Skin of body (tissue), 2 donors: ENCODE measurements around the gene ZACN. TPM values are rescaled to one million over a fixed set of nuclear protein-coding genes. Genes with fewer than 3 reads are reported as not detected.
"Not testable (repeated sequence)": the region's sequence is repeated elsewhere in the genome, so short reads cannot be mapped to it uniquely, and the experiment has no call there.

ENCODE experiments used
- DNase-seq: peaks from one replicate; lab custom pipeline; 2025; lab: John Stamatoyannopoulos, UW
- total RNA-seq: library from RNA; depleted of rRNA; stranded (reverse); fragments of >200 nt; gene quantifications from one replicate; pipeline ENCODE4 v1.2.3, GENCODE V29; 2014

The ZACN gene
- total RNA-seq, 1 donor from 2014 or later, result not detected

DNA sequence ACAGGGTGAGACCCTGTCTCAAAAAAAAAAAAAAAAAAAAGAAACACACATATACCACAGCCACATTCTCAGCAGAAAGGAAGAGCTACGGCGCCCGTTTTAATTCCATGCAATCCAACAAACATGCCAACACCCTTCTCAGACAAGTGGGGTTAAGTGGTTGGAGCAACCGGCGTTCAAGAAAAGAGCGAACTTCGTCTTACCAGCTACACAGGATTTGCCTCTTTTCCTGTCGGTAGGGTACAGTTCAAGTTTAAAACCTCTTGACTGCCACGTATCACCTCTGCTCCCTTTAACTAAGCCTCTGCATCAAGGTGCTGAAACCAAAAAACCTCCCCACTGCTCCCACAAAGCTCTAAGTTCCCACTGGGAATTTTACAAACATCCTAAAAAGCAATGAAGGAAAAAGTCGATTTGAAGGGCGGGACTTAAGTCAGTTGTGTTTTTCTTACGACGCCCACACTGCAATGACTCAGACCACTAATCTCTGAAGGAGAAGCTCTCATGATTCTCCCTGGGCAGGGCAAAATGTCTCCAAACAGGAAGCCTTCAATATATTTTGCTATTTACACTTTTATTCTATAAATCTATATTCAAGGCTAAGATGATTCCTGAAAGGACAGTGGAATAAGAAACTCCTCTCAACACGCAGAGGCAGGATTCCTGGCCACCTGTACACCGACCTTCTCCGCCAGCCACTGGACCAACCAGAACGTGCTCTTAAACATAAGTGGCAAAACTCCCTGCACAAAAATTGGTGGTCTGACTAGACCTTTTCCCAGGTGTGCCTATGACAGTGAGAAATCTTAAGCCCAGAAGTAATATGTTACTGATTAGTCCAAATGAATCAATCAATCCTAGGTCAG is 25.5 kb upstream of the ZACN start:
- DNase-seq, result no peak

DNA sequence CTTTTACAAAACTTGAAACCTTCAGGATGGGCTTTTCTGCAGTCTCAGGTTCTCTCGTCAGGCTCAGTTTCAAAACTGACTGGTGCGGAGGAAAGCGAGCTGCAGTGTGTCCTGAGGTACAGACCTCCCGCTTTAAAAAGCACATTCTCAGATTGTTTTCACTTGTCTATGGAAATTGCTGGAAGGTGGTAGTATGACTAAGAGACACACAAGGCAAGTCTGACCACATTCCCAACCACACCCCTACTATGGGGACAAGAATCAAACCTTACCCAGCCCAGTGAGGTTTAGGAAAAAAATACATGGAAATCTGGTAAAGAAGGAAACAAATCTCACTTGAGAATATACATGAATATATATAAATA is 24.9 kb upstream of the ZACN start:
- no peak for DNase-seq

GRCh38 chr17:76056882-76057281 is 22.1 kb upstream of the ZACN start:
- no peak for DNase-seq

DNA sequence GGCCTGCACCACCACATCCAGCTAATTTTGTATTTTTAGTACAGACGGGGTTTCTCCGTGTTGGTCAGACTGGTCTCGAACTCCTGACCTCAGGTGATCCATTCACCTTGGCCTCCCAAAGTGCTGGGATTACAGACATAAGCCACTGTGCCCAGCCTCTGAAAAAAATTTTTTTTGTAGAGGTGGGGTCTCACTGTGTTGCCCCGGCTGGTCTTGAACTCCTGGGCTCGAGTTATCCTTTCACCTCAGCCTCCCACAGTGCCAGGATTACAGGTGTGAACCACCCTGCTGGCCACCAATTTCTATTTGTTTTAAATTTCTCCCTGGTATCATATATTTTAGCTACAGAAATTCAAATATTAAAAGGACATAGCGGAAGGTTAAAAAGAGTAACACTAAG is 20.7 kb upstream of the ZACN start:
- not testable (repeated sequence) for DNase-seq

- no peak for DNase-seq
Observed at GRCh38 chr17:76063875-76064546, 15.0 kb upstream of the ZACN start.

DNA sequence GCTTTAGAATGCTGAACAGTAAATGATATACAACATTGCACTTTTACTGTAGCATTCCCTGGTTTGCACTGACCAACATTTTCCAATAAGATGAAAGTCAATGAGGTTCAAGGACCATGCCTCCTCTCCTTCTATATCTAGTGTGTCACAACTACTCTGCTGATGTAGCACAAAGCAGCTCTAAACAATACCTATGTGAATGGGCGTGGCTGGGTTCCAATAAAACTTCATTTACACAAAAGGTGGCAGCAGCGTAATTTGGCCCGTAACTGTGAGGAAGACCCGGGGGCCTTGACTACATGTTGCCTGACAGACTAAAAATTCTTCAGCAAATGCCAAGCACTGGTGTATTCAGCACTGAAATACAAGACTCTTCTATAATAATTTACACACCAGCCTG is 13.2 kb upstream of the ZACN start:
- no peak for DNase-seq

DNA sequence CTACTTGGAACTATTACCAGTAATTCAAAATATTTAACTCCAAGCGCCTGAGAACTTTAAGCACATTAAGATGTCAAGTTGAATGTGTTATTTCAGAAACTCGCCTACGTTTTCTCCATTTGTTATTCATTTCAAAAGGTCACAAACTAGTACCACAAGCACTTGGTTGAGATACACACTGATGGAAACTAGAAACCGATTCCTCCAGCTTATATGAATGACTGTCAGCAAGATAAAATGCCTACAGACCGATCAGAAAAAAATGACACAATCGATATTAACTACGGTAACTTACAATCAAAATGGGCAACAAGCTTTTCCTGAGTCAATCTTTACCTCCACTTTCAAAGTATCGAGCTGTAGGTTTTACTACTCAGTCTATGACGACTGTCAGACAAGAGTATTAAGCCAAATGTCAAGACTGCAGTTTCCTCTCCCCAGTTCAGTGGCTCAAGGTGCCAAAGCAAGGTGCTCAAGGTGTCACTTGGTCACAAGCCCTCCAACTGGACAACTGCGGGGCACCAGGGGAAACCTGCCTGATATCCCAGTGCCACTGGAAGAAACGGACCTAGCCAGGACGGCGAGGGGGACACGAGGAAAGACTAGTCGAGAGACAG is 7.3 kb upstream of the ZACN start:
- DNase-seq, result no peak

DNA sequence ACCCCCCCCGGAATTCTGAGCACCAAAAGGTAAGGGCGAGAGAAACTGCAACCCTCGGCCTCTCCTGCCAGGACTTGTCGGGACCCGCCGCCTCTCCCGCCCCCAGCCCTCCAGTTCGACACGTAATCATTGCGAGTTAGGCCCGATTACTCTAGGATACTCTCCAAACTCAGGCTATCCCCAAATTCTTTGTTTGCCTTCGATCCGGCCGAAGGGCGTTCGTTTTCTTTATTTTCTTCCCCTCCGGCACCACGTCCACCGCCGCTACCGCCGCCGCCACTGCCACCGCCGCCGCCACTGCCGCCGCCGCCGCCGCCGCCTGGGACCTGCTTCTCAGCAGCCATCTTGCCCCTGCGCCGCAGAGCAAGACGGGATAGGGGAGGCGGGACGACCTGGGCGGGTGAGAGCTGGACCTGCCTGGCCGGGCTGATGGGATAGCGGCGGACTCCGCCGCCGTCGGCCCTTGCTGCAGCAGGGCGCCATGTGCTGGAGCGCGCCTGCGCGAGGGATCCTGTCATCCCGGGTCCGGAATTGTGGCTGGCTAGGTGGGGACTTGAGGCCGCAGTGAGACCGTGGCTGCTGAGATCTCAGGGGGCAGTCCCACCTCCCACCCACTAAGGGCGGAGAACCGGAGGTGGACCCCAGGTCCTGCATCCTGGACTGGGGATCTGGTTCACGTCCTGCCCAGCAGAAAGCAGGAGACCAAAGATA is 6.7 kb upstream of the ZACN start, which contains the start of gene SRP68:
Gene SRP68 (minus strand): TSS at position 370 of the 711 bp plus-strand sequence. CDS start 26 bp downstream, at position 344.
- DNase-seq, result peak; percentile 88

DNA sequence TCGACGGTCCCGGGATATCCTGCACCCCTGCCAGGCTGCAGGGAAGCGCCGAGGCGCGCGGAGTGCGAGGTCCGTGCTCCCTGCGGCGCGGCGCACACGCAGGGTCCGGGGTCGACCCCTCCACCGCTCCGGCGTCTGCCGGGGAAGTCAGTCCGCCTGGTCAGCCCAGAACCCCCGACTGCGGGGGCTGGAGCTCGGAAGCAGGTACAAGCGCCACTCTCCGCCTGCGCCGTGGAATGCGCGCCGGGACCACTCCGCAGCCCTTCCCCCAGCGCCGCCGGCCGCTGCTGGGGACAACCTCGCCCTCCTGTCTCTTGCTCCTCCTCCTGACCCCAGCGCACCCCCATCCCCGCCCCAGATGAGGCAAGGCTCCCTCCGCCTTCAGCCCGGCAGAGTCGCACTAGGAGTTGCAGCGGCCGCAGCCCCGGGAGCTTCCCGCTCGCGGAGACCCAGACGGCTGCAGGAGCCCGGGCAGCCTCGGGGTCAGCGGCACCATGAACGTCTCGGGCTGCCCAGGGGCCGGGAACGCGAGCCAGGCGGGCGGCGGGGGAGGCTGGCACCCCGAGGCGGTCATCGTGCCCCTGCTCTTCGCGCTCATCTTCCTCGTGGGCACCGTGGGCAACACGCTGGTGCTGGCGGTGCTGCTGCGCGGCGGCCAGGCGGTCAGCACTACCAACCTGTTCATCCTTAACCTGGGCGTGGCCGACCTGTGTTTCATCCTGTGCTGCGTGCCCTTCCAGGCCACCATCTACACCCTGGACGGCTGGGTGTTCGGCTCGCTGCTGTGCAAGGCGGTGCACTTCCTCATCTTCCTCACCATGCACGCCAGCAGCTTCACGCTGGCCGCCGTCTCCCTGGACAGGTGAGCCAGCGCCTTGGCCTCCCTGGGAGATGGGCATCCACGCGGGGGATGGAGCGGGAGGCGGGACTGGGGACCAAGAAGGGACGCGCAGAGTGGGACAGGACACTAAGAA is 4.3 kb upstream of the ZACN start, which contains the start of gene GALR2:
Gene GALR2 (plus strand): TSS at position 392 of the 974 bp plus-strand sequence. CDS start 103 bp downstream, at position 495.
- DNase-seq, result no peak

DNA sequence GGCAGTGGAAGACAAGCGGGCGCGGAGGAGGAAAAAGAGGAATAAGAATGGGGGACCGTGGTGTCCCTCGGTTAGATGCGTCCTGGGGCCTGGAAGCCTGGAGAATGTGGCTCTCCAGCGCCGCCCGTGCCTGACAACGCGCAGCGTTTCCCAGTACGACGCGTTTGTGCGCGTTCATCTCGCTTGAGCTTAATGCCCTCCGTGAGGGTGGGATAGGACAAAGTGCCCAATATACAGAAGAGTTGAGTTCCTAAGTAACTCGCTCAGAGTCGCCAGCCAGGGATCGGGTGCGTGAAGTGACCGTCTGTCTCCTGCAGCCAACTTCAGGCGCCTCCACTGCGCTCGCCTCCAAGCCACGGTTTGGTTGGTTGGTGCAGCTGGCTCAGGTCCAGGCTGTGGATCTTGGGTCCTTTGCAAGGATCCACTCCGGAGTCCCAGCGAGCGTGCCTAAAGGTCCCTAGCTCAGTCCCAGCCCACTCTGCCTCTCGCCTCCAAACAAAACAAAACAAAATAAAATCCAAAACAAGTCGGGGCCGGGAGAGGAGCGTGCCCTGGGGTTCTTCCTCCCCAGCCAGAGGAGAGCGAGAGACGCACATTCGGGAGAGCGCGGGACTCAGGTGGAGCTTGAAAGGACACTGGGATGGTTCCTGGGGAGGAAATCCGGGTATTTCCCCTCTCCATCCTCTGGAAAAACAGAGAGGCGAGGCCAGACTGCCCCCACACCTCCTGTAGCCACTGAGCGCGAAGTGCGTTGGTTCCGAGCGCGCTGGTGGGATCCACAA is 3.4 kb upstream of the ZACN start:
- no peak for DNase-seq

DNA sequence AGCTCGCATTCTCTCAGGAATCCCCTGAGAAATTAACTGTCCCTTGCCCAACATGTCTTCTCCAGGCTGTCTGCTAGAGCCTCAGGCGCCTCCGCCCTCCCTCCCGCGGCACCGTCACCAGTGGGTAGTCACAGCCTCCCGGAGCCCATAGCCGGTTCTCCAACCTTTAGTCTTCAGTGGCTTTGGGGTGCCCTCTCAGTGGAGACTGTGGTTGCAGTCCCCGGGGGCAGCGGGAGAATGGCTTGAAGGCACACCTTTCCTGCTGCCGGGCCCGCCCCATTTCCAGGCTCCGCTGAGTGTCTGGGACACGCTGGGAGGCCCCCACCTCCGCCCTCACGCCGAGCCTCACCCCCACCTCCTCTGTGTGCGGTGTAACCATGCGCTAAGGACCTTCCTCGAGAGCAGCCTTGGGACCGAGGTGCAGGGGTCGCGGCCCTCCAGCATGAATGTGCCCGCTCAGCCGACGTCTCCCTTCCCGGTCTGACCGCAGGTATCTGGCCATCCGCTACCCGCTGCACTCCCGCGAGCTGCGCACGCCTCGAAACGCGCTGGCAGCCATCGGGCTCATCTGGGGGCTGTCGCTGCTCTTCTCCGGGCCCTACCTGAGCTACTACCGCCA is 2.7 kb upstream of the ZACN start:
- DNase-seq, result no peak

GRCh38 chr17:76076765-76077583 is 2.0 kb upstream of the ZACN start:
- no peak for DNase-seq

GRCh38 chr17:76077584-76078110 is 1.3 kb upstream of the ZACN start:
- no peak for DNase-seq

DNA sequence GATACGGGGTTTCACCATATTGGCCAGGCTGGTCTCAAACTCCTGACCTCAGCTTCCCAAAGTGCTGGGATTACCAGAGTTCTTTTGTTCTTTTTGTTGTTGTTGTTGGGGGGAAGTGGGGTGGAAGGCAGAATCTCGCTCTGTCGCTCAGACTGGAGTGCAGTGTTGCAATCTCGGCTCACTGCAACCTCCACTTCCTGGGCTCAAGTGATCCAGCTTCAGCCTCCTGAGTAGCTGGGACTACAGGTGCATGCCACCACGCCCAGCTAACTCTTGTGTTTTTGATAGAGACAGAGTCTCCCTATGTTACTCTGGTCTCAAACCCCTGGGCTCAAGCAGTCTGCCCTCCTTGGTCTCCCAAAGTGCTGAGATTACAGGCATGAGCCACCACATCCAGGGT is 612 bp upstream of the ZACN start:
- not testable (repeated sequence) for DNase-seq

- DNase-seq, result no peak
Observed at GRCh38 chr17:76079535-76079955, 563 bp downstream of the ZACN start.

DNA sequence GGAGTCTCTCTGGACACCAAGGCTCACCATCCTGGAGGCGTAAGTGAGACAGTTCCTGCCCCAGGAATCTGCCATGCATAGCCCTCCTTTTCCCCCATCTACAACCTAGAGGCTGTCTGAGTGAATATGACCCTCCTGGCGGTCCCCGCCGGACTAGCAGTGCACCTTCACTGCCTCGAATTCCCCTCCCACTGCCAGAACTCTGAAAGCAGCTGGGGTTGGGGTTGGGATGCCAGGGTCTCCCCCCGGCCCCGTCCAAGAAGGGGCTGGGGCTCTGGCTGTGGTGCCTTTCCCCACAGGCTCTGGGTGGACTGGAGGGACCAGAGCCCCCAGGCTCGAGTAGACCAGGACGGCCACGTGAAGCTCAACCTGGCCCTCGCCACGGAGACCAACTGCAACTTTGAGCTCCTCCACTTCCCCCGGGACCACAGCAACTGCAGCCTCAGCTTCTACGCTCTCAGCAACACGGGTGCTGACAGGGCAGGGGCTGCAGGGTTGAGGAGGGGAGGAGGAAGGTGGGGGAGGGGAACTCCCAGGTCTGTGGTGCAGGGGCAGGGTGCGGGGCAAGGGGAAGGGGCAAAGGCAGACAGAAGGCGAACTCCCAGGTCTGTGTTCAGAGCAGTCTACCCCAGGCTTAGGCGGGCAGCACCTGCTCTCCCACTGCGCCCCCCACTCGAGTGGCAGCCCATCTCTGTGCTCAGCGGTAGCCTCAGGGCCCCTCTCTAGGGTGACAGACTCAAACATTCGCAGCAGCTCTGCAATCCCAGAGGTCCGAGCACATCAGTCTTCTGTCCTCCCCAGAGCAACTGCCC is 1.2 kb downstream of the ZACN start:
- no peak for DNase-seq

DNA sequence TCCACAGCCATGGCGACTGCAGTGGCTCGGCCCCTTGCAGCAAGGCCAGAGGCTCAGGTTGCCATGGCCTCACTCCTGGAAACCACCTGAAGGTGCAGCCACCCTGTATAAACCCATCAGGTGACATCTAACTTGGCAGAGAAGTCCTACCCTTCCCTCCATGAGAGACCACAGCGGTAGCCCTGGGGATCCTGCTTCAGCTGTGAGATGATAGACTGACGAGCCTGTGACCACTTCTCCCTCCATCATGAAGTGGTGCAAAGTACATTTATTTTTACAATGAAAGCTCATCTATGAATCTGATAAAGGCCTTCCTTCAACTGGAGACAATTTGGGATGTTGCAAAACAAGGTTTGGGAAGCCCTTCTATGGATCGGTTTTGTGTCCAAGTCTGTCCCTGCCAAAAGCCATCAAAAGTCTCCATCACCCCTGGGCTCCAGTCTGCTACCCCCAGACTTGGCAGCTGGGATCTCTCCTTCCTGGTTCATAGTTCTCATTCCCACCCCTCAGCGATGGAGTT is 1.8 kb downstream of the ZACN start:
- peak; percentile 30 for DNase-seq
